Measurements from ENCODE around the gene VOPP1. TPM values are rescaled to one million over a fixed set of nuclear protein-coding genes. Genes with fewer than 3 reads are reported as not detected.
A peak's percentile ranks its signal among the peaks of the same experiment; 100 is the strongest.

The VOPP1 gene
- total RNA-seq, 2 donors from 2014 or later = 88.9 to 131 TPM

- no peak overlapping the region for H3K27ac ChIP-seq
These were observed 25.5 kb downstream of the VOPP1 start for GRCh38 chr7:55546814-55547213.

GRCh38 chr7:55545496-55545895 is 26.8 kb downstream of the VOPP1 start:
- ATAC-seq (ENCODE audit: insufficient number of reproducible peaks, low FRiP score, low read depth) = no peak
- peaks cover 14 to 25% of the 10 kb centered on the region in 2 donors for H3K4me1 ChIP-seq (ENCODE audit: control insufficient read depth in 1 of 2, low read depth in 2 of 2)
- no peak overlapping the region for H3K27ac ChIP-seq
- no peaks in the 10 kb centered on the region for H3K27me3 ChIP-seq (replicated peaks; ENCODE audit: insufficient read depth)
- no peak for DNase-seq (ENCODE audit: low spot score)
- H3K36me3 ChIP-seq = no peaks in the 10 kb centered on the region
- H3K4me3 ChIP-seq = no peak overlapping the region
- no peaks in the 10 kb centered on the region for H3K9me3 ChIP-seq
- no peak for TF ChIP-seq CTCF (IDR thresholded peaks at IDR 0.05)

More at GRCh38 chr7:55546814-55547213, 25.5 kb downstream of the VOPP1 start:
- ATAC-seq (ENCODE audit: insufficient number of reproducible peaks, low FRiP score, low read depth) (peak; percentile 90), DNase-seq (ENCODE audit: low spot score) (peak; percentile 61)
- Histone ChIP-seq H3K4me1 (ENCODE audit: control insufficient read depth in 1 of 2, low read depth in 2 of 2) (peaks cover 14 to 35% of the 10 kb centered on the region in 2 donors), H3K36me3 (no peaks in the 10 kb centered on the region), H3K27me3 (replicated peaks; ENCODE audit: insufficient read depth) (no peaks in the 10 kb centered on the region), H3K4me3 (peak overlapping the region; percentile 7), H3K9me3 (no peaks in the 10 kb centered on the region)
- no peak for TF ChIP-seq CTCF (IDR thresholded peaks at IDR 0.05)

GRCh38 chr7:55540226-55540858 is 32.0 kb downstream of the VOPP1 start:
- H3K4me3 ChIP-seq = no peak overlapping the region
- peaks cover 6 to 15% of the 10 kb centered on the region in 2 donors for H3K4me1 ChIP-seq (ENCODE audit: control insufficient read depth in 1 of 2, low read depth in 2 of 2)
- H3K36me3 ChIP-seq = no peaks in the 10 kb centered on the region
- no peak overlapping the region for H3K27ac ChIP-seq
- ATAC-seq (ENCODE audit: insufficient number of reproducible peaks, low FRiP score, low read depth) (no peak), DNase-seq (ENCODE audit: low spot score) (no peak)
- no peaks in the 10 kb centered on the region for H3K27me3 ChIP-seq (replicated peaks; ENCODE audit: insufficient read depth)
- H3K9me3 ChIP-seq = no peaks in the 10 kb centered on the region
- no peak for TF ChIP-seq CTCF (IDR thresholded peaks at IDR 0.05)

GRCh38 chr7:55539380-55539779 is 32.9 kb downstream of the VOPP1 start:
- no peaks in the 10 kb centered on the region for H3K9me3 ChIP-seq
- TF ChIP-seq CTCF (IDR thresholded peaks at IDR 0.05) = no peak
- peaks cover 14 to 24% of the 10 kb centered on the region in 2 donors for H3K4me1 ChIP-seq (ENCODE audit: control insufficient read depth in 1 of 2, low read depth in 2 of 2)
- H3K36me3 ChIP-seq = no peaks in the 10 kb centered on the region
- ATAC-seq (ENCODE audit: insufficient number of reproducible peaks, low FRiP score, low read depth) (no peak), DNase-seq (ENCODE audit: low spot score) (no peak)
- H3K27ac ChIP-seq = no peak overlapping the region
- no peak overlapping the region for H3K4me3 ChIP-seq
- no peaks in the 10 kb centered on the region for H3K27me3 ChIP-seq (replicated peaks; ENCODE audit: insufficient read depth)

- no peak for TF ChIP-seq CTCF (IDR thresholded peaks at IDR 0.05)
- H3K4me3 ChIP-seq = no peak overlapping the region
- no peaks in the 10 kb centered on the region for H3K27me3 ChIP-seq (replicated peaks; ENCODE audit: insufficient read depth)
- no peak overlapping the region for H3K27ac ChIP-seq
- no peaks in the 10 kb centered on the region for H3K36me3 ChIP-seq
- no peak for ATAC-seq (ENCODE audit: insufficient number of reproducible peaks, low FRiP score, low read depth)
- DNase-seq (ENCODE audit: low spot score) = no peak
- no peaks in the 10 kb centered on the region for H3K9me3 ChIP-seq
- peaks cover 20 to 33% of the 10 kb centered on the region in 2 donors for H3K4me1 ChIP-seq (ENCODE audit: control insufficient read depth in 1 of 2, low read depth in 2 of 2)
These were observed 33.8 kb downstream of the VOPP1 start for GRCh38 chr7:55538538-55538937.
